GM18858 (cell line): ENCODE results near the gene MYO3B.
"Not testable (repeated sequence)": the region's sequence is repeated elsewhere in the genome, so short reads cannot be mapped to it uniquely, and the experiment has no call there.

Source experiments
- ATAC-seq: cut with Tn5 transposase; IDR thresholded peaks from one replicate; pipeline ENCODE4 v1.9.1; 2021; ENCODE audit not compliant: unreplicated experiment

Gene MYO3B

GRCh38 chr2:170212625-170213280 lies 34.8 kb downstream of the MYO3B start:
- ATAC-seq = no peak

- not testable (repeated sequence) for ATAC-seq
Observed at GRCh38 chr2:170213281-170213625, 35.3 kb downstream of the MYO3B start.

- ATAC-seq = no peak
Observed at GRCh38 chr2:170213651-170214050, 35.7 kb downstream of the MYO3B start.

GRCh38 chr2:170214309-170214948 lies 36.5 kb downstream of the MYO3B start:
- ATAC-seq = no peak

- no peak for ATAC-seq
Observed at GRCh38 chr2:170215021-170215420, 37.1 kb downstream of the MYO3B start.

GRCh38 chr2:170216428-170216827 lies 38.5 kb downstream of the MYO3B start:
- no peak for ATAC-seq

- no peak for ATAC-seq
Observed at GRCh38 chr2:170216981-170217380, 39.0 kb downstream of the MYO3B start.

- ATAC-seq = no peak
Observed at GRCh38 chr2:170217778-170218251, 39.9 kb downstream of the MYO3B start.

GRCh38 chr2:170218456-170218855 lies 40.5 kb downstream of the MYO3B start:
- no peak for ATAC-seq

GRCh38 chr2:170218931-170219330 lies 41.0 kb downstream of the MYO3B start:
- ATAC-seq = no peak

GRCh38 chr2:170221317-170222288 lies 43.7 kb downstream of the MYO3B start:
- no peak for ATAC-seq

GRCh38 chr2:170222298-170222697 lies 44.4 kb downstream of the MYO3B start:
- no peak for ATAC-seq

GRCh38 chr2:170222842-170223241 lies 44.9 kb downstream of the MYO3B start:
- no peak for ATAC-seq

- no peak for ATAC-seq
Observed at GRCh38 chr2:170224692-170225294, 46.8 kb downstream of the MYO3B start.

GRCh38 chr2:170226216-170226615 lies 48.3 kb downstream of the MYO3B start:
- no peak for ATAC-seq

- ATAC-seq = no peak
Observed at GRCh38 chr2:170227507-170227947, 49.6 kb downstream of the MYO3B start.

- ATAC-seq = no peak
Observed at GRCh38 chr2:170227951-170228350, 50.0 kb downstream of the MYO3B start.

- ATAC-seq = no peak
Observed at GRCh38 chr2:170228429-170228828, 50.5 kb downstream of the MYO3B start.

GRCh38 chr2:170229125-170229524 lies 51.2 kb downstream of the MYO3B start:
- ATAC-seq = no peak

- ATAC-seq = no peak
Observed at GRCh38 chr2:170229744-170230143, 51.8 kb downstream of the MYO3B start.
